ENCODE measurements around the gene CKAP5. TPM values are rescaled to one million over a fixed set of nuclear protein-coding genes. Genes with fewer than 3 reads are reported as not detected.

Gene CKAP5
- total RNA-seq, result 65.3 and 74.0 TPM in 2 replicates

GRCh38 chr11:46845740-46846509 lies at the start of gene CKAP5:
TSS of gene CKAP5 (minus strand) at chr11:46846280. CDS start at chr11:46821231, 25,049 bp downstream.

GRCh38 chr11:46719048-46719542 lies 127.0 kb downstream of the CKAP5 start, which contains the start of gene F2:
TSS of gene F2 (plus strand) at chr11:46719213. CDS start at chr11:46719236, 23 bp downstream.

GRCh38 chr11:46700241-46701077 lies 145.6 kb downstream of the CKAP5 start, which contains the start of the genes ARHGAP1 and ZNF408:
TSS of gene ARHGAP1 (minus strand) at chr11:46700619. CDS start at chr11:46696107, 4,512 bp downstream.
TSS of gene ZNF408 (plus strand) at chr11:46701031. CDS start at chr11:46701048, 17 bp downstream.

Other genes starting within 250 kb of the CKAP5 start
- 3.9 and 4.1 TPM in 2 replicates for gene HARBI1, start 229.1 kb downstream of the CKAP5 start, total RNA-seq
- gene ATG13, start 228.7 kb downstream of the CKAP5 start, total RNA-seq, result 45.1 and 49.0 TPM in 2 replicates
- 14.9 and 17.3 TPM in 2 replicates for gene ARHGAP1, start 145.7 kb downstream of the CKAP5 start, total RNA-seq
- 4.4 and 7.8 TPM in 2 replicates for gene ZNF408, start 145.2 kb downstream of the CKAP5 start, total RNA-seq
- gene F2, start 127.1 kb downstream of the CKAP5 start, total RNA-seq, result not detected in 2 replicates
- 0.46 and 0.65 TPM in 2 replicates for gene LRP4, start 72.3 kb upstream of the CKAP5 start, total RNA-seq
- gene CSTPP1, start 90.5 kb upstream of the CKAP5 start, total RNA-seq, result 13.1 and 15.3 TPM in 2 replicates